HPDE6-E6E7 (cell line): Measurements from ENCODE around the gene COL23A1.
"Not testable (repeated sequence)": the region's sequence is repeated elsewhere in the genome, so short reads cannot be mapped to it uniquely, and the experiment has no call there.

Source experiments
- DNase-seq: peaks from one replicate; pipeline ENCODE4 v3.0.0; 2011; ENCODE audit warnings: missing footprints; ENCODE audit errors: extremely low spot score

Gene COL23A1

DNA sequence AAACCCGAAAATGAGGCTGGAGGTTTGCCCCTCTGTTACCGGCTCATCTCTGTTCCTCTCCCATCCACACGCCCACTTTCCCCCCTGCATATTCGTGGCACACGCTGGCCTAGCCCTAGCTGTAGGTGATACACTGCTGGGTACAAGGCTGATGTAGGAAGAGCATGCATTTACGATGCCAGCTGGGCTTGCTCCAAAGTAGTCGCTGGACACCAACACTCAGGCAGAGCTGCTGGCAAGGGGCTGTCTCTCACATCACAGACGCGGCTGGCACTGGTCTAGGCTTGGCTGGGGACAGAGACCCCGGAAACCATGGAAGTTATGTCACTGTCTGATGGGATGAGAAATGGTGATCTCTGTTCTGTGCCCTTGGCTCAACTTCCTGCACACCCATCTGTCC is 347.8 kb downstream of the COL23A1 start:
- DNase-seq = no peak

DNA sequence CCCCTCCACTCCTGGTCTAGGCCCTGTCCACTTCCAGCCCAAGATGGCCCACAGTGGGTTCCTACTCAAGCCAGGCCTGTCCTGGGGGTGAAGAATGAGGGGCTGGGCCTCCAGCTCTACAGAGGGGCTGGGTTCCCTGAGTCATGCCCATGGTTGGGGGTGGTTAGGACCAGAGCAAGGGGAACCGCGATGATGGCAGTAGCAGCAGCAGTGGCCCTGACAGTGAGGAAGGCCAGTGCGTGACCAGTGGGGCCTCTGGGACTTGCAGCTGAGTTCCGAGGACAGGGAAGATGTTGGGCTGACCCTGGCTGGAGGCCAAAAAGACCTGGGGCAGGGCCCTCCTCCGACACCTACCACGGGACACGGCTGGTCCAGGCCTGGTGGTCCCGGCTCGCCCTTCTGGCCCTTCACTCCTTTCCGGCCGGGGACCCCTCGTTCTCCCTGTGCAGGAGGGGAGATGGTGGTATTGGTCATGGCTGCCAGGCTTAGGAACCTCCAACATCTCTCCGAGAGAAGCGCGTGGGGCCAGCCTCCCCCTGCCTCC is 348.4 kb downstream of the COL23A1 start:
- no peak for DNase-seq

DNA sequence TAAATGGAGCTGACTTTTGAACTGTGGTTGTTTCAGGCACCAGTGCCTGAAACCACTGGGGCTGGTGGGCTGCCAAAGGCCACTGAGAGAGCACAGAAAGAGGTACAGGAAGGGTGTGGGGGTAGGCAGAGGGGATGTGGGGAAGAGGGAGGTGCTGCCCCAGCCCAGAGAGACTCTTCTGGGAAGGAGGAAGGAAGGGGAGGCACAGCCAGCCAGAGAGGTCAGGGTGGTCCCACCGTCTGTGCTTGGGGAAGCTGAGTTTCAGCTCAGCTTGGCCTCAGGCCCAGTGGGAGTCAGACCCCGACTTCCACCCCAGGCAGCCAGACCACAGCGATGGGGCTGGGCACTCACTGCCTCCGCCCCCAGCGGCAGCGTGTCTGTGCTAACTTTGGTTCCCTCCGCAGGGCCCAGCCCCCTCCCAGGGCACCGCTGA is 348.9 kb downstream of the COL23A1 start:
- no peak for DNase-seq

DNA sequence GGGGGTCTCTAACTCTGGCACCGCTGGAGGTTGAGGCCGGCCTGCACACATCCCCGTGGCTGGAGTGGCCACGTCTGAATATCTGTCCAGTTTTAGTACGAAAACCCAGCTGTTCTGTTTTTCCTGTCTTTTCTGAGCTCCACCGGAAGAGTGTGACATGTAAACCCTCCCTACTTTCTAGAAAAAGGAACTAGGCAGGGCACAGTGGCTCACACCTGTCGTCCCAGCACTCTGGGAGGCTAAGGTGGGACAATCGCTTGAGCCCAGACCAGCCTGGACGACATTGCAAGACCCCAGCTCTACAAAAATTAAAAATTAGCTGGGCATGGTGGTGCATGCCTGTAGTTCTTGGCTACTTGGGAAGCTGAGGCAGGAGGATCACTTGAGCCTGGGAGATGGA is 349.4 kb downstream of the COL23A1 start:
- DNase-seq = no peak

DNA sequence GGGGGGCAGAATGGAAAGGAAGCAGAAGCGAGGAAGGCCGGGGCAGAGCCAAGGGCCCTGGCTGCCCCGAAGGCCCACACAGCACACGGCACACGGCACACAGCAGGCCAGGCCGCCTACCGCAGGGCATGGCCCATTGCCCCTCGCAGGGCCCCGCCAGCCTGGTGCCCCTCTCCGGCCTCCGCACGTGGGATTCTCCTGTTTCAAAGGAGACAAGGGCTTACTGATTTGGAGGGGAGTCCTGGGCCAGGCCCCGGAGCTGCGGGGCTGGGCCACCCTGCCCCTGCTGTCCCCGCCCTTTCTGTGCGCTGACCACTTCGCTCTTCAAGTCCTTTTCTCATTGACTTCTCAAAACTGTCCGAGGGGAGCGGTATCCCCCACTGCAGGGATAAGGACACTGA is 349.9 kb downstream of the COL23A1 start:
- no peak for DNase-seq

DNA sequence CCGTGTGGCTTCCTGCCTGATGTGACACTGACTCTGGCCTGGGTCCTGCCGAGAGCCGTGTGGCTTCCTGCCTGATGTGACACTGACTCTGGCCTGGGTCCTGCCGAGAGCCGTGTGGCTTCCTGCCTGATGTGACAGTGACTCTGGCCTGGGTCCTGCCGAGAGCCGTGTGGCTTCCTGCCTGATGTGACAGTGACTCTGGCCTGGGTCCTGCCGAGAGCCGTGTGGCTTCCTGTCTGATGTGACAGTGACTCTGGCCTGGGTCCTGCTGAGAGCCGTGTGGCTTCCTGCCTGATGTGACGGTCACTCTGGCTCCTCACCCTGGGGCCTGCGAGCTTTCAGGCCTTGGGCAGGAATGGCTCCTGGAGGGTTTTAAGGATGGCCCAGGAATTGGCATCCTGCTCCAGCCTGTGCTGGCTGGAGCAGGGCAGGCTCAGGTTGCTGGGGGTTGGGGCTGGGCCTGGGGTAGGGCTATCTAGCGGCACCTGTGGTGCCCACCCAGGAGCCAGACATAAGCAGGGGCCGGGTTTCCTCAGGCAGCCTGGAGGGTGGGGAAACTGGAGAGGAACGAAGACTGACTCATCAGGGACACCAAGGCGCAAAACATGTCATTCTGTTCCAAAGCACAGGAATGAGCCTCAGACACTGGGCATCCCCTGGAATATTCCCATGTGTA is 350.4 kb downstream of the COL23A1 start:
- DNase-seq = not testable (repeated sequence)

DNA sequence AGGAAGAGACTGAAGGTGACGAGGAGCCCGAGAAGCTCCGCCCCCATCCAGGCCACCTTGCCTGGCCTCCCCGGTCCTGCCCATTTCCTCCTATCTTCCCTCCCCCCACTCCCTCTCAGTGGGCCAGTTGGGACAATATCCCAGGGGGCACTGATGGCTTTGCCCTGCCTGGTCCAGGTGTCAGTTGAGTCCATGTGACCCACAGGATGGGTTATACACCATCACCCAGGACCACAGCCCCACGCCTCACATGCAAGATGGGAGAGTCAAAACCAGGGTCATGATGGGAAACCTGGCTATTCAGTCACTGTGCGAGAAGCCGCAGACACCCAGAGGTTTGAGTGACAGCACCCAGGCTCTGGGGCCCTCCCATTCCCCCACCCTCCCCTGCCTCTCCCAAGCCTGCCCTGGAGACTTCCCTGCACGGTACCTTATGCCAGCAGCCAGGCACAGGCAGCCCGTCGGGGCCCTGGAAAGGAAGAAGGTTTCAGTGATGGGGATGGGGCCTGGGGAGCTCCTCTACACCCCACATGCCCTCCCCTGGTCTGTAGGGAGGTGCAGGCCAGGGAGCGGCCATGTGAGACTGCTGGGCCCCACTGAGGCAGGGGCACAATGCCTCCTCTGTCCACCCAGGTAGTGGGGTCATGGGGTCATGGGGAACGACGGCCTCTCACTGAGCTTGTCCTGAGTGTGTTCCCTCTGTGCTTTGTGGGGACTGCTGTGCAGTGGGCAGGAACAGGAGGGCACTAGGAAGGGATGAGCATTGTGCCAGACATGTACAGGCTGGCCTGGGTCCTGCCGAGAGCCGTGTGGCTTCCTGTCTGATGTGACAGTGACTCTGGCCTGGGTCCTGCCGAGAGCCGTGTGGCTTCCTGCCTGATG is 351.2 kb downstream of the COL23A1 start:
- no peak for DNase-seq

DNA sequence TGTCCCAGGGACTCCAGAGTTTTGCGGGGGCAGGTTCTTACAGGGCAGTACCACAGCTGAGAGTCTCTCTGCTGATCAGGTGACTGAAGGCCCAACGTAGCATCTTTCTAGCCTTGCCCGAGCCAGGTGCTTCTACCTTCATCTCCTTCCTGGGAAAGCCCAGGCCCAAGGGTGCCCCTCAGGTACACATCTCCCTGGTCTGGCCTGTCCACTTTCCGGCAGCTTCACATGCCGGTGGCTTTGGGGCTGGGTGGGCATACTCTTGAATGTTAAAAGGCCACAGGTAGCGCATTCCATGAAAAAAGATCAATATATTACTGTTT is 351.9 kb downstream of the COL23A1 start:
- no peak for DNase-seq

DNA sequence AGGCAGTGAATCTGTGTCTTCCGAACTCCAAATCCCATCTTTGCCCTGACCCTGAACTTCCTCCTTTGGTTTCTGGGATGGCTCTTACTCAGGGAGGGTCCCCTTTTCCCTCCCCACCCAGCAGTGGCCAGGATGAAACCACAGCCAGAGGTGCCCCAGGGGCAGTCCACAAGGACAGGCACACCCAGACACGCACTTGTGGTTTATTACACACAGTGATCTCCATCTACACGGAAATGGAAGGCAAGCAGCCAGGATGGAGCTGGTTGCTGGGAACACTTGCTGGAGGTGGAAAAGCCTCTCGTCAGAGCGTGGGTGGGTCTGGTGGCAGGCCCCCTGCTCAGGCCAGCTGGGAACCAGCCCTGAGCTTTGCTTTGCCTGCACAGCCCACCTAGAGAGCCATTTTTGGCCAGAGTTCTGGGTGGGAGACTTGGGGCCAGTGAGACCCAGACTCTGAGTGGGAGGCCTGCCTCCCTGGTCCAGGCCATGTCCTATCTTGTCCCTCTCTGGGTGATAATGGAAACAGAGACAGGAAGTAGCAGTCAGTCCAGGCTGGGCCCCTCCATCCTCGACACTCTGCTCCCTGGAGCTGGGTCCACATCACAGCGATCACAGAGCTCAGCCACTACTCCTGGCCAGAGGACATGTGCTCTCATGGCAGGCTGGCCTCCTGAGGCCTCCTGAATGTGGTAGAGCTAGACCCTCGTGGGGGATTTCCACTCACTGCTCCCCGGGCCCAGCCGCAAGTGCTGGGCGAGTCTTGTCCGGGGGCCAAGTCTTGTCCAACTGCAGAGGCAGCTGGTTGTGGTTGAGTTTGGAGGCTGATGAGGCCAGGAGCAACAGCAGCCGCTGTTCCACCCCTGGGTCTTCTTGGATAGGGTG is 352.5 kb downstream of the COL23A1 start:
- peak; percentile 58 for DNase-seq

DNA sequence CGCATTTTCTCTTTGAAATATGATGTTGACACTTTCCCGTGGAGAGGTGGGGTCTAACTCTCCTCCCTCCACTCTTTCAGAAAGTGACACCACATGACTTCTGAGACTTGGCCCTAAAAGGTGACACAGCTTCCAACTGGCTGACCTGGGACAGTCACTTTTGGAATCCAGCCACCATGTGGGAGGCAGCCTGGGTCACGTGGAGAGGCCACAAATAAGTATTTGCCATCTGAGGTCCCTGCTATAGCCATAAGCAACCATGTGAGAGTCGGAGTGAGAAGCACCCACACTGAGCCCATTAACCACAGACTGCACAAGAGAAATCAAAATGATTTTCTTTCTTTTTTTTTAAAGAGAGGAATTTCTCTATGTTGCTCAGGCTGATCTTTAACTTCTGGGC is 353.5 kb downstream of the COL23A1 start:
- no peak for DNase-seq

DNA sequence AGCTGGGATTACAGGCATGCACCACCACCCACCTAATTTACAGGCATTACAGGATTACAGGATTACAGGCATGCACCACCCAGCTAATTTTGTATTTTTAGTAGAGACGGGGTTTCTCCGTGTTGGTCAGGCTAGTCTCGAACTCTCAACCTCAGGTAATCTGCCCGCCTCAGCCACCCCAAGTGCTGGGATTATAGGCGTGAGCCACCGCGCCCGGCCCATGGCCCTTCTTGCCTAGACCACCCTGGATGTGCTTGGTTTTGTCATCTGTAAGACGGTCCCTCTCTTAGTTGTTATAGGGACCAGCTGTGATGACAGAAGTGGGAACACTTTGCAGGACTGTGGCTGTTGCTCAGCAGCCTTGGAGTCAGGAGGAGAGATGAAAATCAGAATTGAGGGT is 354.1 kb downstream of the COL23A1 start:
- no peak for DNase-seq

DNA sequence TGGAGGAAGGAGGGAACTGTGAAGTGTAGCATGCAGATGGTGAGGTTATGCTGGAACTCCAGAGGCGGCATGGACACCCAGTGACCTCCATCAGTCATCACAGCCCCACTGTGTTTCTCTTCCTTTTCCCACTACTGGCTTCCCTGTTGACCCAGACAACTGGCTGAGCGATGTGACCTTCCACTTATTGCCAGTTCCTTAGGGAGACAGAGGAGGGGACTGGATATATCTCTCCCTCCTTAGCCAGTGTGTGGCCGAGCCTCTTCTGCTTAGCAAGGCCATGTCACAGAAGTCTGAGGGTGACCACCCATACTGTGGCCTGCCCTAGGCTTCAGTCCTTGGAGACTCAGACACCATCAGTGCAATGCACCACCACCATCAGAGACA is 354.6 kb downstream of the COL23A1 start:
- DNase-seq = no peak

DNA sequence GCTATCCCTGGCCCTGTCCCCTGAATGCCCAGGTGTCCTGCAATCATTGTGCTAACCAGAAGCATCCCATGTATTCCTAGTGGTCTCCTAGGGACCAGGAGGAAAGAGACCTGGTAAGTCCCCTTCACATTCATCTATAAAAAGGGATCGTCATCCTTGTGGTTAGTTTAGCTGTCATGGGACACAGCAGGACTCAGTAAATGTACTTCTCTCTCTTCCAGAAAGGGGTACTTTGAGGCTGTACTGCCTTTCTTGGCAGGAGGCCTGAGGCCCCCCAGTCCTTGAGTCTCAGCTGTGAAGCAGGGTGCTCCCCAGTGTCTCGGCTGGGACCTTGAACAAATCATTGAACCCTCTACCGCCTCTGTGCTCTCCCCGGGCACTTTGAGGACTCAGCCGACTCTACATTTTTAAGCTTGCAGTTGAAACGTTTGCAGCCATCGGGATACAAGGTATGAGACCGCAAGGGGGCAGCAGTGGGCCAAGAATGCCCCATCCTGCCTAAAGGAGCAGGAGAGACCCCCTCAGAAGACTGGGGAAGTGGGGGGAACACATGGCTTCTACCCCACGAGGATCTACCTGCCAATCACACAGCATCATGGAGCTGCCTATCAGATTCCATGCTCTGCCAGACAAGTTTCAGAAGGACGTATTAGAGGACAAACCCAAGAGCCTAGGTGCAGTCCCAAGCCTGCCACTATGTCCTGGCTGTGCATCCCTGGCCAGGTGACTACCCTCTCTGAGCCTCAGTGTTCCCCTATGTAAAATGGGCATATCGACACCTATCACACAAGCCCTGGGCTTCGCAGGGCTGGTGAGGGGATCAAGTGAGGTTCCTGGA is 355.2 kb downstream of the COL23A1 start:
- DNase-seq = peak; percentile 73

DNA sequence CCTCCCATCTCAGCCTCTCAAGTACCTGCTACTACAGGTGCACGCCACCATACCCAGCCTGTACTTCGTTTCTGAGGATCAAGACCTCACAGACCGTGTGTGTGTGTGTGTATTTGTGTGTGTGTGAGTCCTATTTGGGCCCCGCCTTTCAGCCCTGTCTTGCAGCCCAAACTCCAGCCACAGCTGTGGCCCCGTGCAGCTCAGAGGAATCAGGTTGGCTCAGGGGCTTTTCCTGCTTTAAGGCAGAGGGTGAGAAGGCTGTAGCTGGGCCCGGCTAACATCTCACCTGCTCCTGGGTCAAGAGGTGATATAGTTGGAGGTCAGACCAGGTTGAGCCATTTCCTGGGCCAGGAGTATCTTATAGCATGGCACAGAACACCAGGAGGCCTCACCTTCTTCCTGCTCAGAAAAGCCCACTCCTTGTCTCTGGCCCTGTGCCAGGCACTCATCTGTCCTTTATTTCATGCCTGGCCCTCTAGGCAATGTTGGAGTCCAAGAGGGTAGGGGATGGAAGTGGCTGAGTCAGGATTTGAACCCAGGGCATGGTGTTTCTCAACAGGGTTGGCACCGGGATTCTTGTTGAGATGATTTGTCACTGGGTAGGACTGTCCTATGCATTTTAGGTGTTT is 356.0 kb downstream of the COL23A1 start:
- DNase-seq = no peak

DNA sequence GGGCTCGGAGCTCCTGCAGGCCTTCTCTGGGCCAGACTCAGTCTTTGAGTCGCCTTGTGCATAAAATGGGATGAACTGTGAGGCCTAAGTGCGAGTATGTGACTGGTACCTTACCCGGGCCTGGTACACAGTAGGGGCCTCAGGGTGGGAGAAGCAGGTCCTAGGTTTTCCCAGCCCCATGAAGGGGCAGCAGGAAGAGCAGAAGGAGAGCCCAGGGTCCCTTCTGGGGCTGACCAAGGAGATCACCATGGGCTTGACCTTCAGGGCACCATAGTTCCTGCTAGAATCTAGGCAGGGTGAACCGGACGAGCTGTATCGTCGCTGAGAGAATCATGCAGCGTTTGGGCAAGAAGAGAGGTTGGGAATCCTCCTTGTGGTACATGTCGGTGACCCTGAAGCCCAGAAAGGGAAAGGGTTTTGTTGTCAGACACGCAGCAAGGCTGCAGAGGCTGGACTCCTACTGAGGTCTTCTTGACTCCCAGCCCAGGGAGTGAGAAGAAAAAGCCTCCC is 357.2 kb downstream of the COL23A1 start:
- DNase-seq = no peak

DNA sequence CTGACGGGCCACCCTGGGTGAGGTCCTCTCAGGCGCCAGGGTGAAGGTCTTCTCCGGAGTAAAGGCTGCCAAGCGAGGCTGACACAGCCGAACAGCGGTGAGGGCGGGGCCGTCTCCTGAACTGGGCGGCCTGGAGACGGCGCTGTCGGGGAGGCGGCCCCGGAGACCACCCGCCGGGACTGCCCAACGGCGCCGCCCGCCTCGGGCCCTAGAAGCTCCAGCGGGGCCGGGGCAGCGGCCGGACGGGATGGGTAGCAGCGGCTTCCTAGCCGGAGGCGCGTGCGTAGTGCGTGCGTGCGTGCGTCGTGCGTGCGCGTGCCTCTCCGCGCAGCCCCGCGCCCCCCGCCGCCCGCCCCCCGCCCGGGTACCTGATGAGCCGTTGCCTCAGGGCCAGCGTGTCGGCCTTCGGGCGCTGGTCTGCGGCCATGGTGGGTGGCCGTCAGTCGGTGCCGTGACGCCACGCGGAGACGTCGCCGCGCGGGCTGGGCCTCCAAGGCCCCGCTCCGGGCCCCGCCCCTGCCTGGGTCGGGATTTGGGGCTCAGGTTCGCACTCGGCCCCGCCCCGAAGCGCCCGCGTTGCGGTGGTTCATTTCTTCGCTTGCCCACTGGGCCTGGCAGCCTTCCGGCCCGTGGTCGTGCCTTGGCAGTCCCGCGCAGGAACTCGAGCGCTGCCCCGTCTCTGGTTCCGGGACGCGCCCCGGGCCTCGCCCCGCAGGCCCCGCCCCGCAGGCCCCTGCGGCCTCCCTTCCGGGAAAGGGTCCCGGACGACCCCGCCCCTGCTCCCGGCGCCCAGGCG is 357.9 kb downstream of the COL23A1 start, which contains the start of gene PHYKPL:
PHYKPL (minus strand) TSS at position 679 of the 796 bp plus-strand sequence; CDS start at position 427, 252 bp downstream.
- DNase-seq = peak; percentile 62

DNA sequence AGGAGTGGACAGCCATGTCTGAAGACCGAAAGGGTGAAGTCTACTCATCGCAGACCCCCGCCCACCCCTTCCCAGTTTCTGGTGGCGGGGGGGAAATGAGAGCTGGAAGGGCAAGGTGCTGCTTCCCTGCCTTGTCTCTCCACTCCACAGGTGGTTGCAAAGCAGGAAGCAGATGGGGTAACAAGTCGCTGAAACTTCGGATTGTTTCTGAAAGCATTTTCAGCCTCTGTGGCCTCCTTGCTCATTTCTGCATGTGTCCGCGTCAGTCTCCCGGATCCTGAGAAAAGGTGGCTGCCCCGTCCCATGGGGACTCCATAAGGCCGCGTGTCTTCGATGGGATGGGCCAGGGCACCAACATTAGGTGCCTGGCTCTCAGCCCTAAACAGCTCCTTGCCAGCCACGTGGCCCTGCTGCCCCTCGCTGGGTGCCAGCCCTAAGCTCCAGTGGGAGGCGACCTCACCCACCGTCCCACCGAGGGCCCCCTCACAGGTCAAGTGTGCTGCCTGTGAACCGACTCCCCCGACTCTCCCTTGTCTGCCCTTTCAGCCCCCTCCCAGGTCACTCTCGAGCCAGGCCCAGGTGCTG is 358.6 kb downstream of the COL23A1 start:
- no peak for DNase-seq

DNA sequence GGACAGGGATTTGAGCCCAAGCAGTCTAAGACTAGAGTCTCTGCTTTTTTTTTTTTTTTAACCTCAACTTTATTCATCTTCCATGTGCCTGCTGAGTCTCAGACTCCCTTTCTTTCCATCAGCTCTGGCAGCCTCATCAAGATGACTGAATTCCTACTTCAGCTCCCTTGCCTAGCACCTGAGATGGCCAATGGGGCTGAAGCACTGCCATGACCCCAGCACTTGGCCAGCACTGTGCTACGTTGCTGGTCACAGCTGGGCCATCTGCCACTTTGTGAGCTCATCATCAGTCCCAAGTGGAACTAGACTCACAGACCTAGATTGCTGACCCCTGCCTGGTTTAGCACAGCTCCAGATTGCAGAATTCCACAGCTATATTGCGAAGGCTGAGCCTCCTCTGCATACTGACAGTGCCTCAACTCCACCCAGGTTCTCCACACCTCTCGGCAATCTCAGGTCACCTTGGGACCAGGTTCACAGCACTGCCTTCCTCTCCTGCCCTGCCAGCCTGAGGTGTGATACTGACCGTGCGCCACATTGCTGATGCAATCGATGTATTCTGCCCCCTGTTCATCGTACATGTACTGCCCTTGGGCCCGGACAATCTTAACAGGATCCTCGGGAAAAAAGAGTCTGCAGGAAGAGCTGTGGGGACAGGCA is 359.2 kb downstream of the COL23A1 start:
- no peak for DNase-seq

DNA sequence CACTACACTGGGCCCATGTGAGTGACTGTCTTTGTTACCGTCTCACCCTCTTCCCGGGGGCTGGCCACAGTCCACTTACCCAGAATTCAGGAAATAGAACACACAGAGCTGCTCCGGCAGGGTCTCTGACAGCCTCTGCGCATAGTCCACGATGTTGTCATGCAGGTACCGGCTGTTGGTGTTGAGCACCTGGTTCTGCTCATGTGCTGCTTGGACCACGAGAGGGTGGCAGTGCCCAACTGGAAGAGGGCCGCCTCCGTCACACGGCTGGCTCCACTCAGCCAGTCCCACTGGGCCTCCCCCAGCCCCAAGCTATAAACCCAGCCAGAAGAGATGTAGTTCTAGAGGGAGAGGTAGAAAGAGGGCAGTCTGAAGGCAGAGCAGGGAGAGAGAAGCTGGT is 360.3 kb downstream of the COL23A1 start:
- no peak for DNase-seq
